Measurements from ENCODE around the gene E2F2. TPM values are rescaled to one million over a fixed set of nuclear protein-coding genes. Genes with fewer than 3 reads are reported as not detected.
"Not testable (repeated sequence)": the region's sequence is repeated elsewhere in the genome, so short reads cannot be mapped to it uniquely, and the experiment has no call there.

E2F2 gene
- total RNA-seq, 1 donor from 2014 or later, result 6.2 TPM

DNA sequence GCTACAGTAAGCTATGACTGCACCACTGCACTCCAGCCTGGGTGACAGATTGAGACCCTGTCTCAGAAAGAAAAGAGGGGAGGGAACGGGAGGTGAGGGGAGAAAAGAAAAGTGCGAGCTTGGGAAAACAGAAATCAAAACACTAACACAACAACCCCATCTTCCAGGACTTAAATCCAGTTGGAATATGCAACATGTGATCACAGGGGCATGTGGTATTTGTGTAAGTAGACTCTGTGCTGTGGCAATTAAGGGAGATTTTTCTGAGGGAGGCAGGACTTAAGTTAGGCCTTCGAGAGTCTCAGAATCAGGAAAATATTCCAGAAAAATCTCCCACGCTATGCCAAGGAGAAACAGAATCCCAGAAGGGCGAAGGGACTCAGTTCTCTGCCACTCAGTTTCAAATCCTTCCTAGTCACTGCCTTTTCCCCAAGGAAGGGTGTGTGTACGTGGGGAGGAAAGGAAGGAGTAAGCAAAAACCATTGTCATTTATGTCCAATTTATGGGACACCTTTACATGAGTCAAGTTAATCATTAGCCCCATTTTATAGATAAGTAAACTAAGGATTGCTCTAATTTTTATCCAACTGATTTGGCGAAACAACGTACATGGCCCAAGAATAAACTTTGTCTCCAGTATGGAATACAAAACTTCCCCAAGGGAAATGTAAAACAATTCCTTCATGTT lies 16.0 kb upstream of the E2F2 start:
- DNase-seq, result no peak

- DNase-seq, result no peak
Observed at GRCh38 chr1:23545851-23546250, 14.8 kb upstream of the E2F2 start.

- peak; percentile 93 for DNase-seq
Observed at GRCh38 chr1:23544444-23545389, 13.7 kb upstream of the E2F2 start.

DNA sequence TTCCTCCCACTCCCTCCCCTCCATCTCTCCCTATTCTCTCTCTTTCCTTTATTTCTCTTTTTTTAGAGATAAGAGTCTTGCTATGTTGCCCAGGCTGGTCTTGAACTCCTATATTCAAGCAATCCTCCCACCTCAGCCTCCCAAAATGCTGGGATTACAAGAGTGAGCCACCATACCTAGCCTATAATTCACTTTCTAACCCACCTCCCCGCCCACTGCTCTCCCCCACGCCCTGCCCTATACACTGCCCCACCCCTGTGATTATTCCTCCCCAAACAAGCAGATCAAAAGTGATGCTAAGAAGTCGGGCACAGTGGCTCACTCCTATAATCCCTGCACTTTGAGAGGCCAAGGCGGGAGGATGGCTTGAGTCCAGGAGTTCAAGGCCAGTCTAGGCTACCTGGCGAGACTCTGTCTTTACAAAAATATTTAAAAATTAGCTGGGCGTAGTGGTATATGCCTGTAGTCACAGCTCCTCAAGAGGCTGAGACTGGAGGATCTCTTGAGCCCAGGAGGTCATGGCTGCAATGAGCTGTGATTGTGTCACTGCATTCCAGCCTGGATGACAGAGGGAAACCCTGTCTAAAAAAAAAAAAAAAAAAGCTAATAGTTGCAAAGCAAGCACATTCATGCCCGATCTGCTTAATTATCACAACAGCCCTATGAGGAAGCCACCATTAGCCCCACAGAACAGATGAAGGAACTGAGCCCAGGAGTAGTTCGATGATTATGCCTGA lies 12.8 kb upstream of the E2F2 start:
- no peak for DNase-seq

GRCh38 chr1:23542940-23543339 lies 11.9 kb upstream of the E2F2 start:
- not testable (repeated sequence) for DNase-seq

- DNase-seq, result peak; percentile 95
Observed at GRCh38 chr1:23539698-23540266, 8.7 kb upstream of the E2F2 start.

DNA sequence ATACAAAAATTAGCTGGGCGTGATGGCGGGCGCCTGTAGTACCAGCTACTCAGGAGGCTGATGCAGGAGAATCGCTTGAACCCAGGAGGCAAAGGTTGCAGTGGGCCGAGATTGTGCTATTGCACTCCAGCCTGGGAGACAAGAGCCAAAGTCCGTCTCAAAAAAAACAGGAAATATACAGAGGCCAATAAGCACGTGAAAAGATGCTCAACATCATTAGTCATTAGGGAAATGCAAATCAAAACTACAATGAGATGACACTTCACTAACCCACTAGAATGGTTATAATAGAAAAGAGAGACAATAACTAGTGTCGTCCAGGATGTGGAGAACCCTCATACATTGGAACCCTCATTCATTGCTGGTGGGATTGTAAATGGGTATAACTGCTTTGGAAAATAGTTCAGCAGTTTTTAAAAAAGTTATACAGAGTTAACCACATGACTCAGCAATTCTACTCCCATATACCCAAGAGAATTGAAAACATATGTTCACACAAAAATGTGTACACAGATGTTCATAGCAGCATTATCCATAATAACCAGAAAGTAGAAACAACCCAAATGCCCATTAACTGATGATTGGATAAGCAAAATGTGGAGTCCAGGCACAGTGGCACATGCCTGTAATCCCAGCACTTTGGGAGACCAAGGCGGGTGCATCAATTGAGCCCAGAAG lies 6.4 kb upstream of the E2F2 start:
- DNase-seq, result no peak

DNA sequence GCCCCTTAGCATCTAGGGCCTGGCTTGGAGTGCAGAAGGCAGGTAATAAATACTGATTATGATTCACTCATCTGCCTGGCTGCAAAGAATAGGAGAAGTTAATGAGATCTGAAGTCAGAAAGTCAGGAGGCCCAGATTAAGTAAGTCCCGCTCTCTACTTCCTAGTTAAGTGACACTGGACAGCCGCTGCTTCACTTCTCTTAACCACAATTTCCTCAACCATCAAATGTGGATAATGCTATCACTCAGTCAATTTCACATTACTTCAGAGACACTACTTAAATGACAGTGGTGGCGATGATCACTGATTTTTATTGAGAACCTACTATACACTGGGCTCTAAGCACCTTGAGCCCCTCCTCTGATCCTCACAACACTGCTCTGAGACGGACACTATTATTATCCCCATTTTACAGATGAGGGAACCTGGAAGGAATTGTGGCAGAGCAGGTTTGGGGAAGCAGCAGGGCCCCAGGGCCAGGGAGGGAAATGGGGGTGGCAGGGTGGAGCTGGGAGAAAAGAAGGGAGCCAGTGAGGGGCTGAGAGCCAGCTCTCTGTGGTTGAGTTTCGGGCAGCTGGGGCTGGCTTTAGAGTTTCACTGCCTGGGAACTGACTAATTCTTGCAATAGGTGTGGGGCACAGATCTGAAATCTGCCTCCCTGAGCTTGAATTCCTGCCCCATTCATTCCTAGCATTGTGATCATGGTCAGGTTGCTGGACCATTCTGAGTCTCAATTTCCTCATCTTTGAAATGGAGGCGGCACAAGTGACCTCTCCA lies 2.4 kb upstream of the E2F2 start:
- DNase-seq, result no peak

DNA sequence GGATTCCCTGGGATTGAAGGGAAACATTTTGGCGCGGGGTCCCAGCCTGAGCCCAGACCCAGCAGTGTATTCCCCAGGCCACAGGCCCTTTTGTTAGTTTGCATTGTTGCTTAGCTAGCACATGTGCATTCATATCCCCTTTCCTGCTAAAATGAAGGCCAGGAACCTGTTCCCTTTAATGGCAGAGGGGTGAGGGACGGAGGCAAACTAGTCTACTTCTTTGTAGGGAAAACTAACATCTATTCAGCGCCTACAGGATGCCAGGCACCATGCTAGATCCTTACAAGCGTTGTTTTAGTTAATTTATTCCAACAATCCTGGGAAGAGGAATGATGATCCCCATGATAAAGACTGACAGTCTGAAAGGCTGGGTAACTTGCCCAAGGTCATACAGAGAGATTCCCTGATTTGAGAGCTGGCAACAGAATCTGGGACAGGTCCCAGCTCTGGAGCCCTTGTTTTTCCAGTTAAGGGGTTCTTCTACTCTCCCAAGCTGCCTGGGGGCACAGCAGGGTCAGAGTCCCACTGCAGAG lies 595 bp upstream of the E2F2 start:
- peak; percentile 34 for DNase-seq

- DNase-seq, result no peak
Observed at GRCh38 chr1:23530087-23530746, 816 bp downstream of the E2F2 start.

GRCh38 chr1:23529146-23530086 lies 1.6 kb downstream of the E2F2 start:
- no peak for DNase-seq

DNA sequence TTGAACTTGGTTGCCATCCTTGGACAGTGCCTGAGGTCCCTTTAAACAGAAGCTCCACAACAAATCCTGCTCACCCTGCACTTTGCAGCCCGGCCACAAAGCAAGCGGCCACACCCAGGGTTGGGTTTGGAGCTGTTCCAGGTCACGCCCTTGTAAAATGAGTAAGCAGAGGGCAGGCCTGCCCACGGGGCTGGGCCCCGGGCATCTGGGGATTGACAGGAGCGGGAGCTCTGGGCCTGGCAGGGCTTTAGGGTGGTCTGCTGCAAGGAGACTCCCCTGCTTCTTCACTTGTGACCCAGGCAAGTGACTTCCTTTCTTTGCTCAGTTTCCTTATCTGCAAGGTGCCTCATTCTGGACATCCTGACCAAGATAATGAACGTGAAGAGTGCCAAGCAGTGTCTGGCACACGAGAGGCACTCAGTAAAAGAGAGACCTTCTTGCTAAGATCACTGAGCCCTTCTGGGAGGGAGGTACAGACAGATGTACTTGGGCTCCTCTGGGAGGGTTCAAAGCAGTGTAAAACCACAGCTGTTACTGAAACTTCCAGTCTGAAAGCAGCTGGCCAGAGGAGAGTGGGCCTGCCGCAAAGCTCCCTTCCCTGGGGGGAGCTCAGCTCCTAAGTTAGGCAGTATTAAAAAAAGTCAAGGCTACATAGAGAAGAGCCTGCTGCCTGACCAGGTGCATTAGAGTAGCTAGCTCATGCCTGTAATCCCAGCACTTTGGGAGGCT lies 2.6 kb downstream of the E2F2 start:
- peak; percentile 97 for DNase-seq

GRCh38 chr1:23527900-23528249 lies 3.2 kb downstream of the E2F2 start:
- no peak for DNase-seq

GRCh38 chr1:23527366-23527765 lies 3.7 kb downstream of the E2F2 start:
- DNase-seq, result no peak

- no peak for DNase-seq
Observed at GRCh38 chr1:23526329-23527041, 4.5 kb downstream of the E2F2 start.

GRCh38 chr1:23525558-23526250 lies 5.3 kb downstream of the E2F2 start:
- peak; percentile 67 for DNase-seq
